GM18517 (cell line): ENCODE measurements around the gene TYW1.
"Not testable (repeated sequence)": the region's sequence is repeated elsewhere in the genome, so short reads cannot be mapped to it uniquely, and the experiment has no call there.

ENCODE experiments used
- ATAC-seq: cut with Tn5 transposase; IDR thresholded peaks from one replicate; pipeline ENCODE4 v1.9.1; 2021; ENCODE audit warnings: mild to moderate bottlenecking, moderate library complexity; ENCODE audit not compliant: unreplicated experiment

TYW1 gene

GRCh38 chr7:67229018-67229417 lies 232.4 kb downstream of the TYW1 start:
- not testable (repeated sequence) for ATAC-seq

DNA sequence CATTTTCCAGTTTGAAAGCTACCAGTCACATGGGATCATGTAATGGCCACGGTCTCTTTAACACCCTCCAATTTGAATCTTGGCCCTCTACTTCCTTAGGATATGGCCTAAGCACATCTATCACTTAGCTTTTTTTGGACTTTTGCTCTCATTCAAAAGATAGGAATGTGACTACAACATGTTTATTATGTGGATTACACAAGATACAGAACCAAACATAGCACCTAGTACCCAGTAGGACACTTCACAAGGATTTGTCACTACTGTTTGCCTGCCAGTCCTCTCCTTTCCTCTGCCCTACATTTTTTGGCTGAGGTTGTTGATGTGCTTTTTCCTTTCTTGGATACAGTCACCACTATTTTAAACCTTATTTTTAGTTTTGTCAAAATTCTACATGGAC lies 233.4 kb downstream of the TYW1 start:
- not testable (repeated sequence) for ATAC-seq

DNA sequence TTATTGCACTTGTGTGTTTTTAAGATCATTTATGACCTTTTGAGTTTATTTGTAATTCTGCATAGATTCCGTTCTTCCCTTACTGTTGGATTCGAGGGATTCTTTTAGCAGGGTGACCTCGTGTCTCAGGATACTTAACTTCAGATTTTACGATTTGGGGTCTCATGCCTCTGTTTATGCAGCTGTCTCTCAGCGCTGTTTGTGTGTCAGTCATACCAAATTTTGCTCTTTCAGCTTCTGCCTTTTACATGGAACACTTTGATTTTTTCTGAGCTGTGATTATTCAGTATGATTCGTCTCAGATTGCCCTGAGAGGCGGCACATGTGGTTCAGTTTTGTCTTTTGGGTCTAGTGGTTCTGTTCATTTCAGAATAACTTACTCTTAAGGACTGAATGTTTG lies 236.9 kb downstream of the TYW1 start:
- not testable (repeated sequence) for ATAC-seq

- ATAC-seq, result not testable (repeated sequence)
These were observed 239.6 kb downstream of the TYW1 start for GRCh38 chr7:67236216-67236615.

DNA sequence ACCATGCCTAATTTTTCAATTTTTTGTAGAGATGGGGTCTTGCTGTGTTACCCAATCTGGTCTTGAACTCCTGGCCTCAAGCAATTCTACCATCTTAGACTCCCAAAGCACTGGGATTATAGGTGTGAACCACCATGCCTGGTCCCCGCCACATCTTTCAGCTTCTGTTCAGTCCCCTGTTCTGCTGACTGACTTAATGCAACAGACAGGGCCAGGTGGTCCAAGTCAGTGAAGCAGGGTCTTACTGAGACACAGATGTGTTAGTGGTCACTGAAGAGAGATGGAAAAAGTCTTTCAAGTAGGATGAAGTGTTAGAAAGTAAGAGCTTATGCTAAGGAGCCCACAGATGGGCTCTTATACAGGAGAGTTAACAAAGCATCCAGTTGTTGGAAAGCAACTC lies 246.2 kb downstream of the TYW1 start:
- not testable (repeated sequence) for ATAC-seq

GRCh38 chr7:67248364-67248763 lies 251.7 kb downstream of the TYW1 start:
- ATAC-seq, result not testable (repeated sequence)

GRCh38 chr7:67251986-67252558 lies 255.4 kb downstream of the TYW1 start:
- no peak for ATAC-seq

GRCh38 chr7:67255076-67255475 lies 258.4 kb downstream of the TYW1 start:
- ATAC-seq, result not testable (repeated sequence)

DNA sequence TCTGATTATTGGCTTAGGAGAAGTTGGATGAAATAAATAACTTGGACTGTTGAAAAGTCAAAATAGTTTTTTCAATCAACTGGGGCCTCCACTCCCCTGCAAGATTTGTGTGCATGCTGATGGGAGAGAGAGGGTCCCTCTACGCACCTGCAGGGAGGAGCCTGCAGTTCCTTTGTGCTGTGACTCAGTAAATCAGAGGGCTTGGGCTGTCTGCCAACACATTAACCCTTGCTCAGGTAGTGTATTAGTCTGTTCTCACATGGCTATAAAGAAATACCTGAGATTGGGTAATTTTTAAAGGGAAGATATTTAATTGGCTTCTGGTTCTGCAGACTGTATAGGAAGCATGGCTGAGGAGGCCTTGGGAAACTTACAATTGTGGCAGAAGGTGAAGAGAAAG lies 261.1 kb downstream of the TYW1 start:
- ATAC-seq, result not testable (repeated sequence)

DNA sequence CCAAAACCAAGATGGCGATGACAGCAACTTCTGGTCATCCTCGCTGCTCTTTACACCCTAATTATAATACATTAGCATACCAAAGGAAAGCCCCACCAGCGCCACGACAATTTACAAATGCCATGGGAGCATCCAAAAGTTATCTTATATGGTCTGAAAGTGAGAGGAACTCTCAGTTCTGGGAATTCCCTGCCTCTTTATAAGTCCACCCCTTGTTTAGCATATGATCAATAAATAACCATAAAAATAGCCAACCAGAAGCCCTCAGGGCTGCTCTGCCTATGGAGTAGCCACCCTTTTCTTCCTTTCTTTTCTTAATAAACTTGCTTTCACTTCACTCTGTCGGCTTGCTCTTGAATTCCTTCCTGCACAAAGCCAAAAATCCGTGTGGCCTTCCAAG lies 262.7 kb downstream of the TYW1 start:
- not testable (repeated sequence) for ATAC-seq

GRCh38 chr7:67260166-67260586 lies 263.5 kb downstream of the TYW1 start:
- ATAC-seq, result not testable (repeated sequence)

DNA sequence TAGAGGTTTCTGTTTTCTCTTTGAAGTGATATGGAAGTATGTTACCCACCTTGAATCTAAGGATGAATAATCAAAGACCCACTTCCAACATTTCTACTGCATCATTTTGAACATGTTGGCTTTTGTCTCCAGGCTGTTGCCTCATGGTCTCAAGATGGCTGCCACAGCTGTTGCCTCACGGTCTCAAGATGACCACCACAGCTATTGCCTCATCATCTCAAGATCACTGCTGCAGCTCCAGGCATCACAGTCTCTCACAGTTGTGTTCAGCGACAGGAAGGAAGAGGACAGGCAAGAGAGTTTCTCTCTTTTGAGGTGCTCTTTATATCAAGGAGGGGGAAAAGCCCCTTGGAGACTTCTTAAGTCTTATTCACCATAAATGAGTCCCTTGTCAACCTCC lies 267.4 kb downstream of the TYW1 start:
- ATAC-seq, result not testable (repeated sequence)

GRCh38 chr7:67266070-67266469 lies 269.4 kb downstream of the TYW1 start:
- ATAC-seq, result not testable (repeated sequence)

GRCh38 chr7:67267914-67268313 lies 271.3 kb downstream of the TYW1 start:
- no peak for ATAC-seq

DNA sequence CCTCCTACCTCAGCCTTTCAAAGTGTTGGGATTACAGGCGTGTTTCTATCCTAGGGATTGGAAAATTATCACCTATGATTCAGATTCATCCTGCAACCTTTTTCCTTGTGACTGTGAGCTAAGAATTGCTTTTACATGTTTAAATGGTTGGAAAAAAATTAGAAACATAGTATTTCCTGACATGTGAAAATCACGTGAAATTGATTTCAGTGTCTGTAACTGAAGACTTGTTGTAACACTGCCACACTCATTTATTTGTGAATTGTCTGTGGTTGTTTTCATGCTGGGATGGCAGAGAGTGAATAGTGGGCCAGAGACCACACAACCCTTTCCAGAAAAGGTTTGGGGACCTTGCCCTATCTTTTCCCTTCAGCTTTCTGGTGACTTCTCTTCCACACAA lies 273.3 kb downstream of the TYW1 start:
- ATAC-seq, result not testable (repeated sequence)
